Loucy (cell line): ENCODE data around the gene CAPRIN2.

Experiments used
- H2AFZ ChIP-seq: fragments of 200-600 bp; sonication (generic); 2 replicates; pipeline ENCODE4 v1.6.0; 2016; ENCODE audit warnings: antibody characterized with exemption, mild to moderate bottlenecking, low read length, moderate library complexity
- H3F3A ChIP-seq: fragments of 200-600 bp; 2 replicates; pipeline ENCODE4 v1.6.0; 2016; ENCODE audit warnings: antibody characterized with exemption, low read depth, mild to moderate bottlenecking
- H3K27me3 ChIP-seq: fragments of 200-600 bp; sonication (generic); 2 replicates; pipeline ENCODE4 v1.6.1; 2014; ENCODE audit warnings: low read length, mild to moderate bottlenecking; ENCODE audit not compliant: insufficient read depth, poor library complexity, severe bottlenecking
- H3K36me3 ChIP-seq: fragments of 200-600 bp; sonication (generic); 2 replicates; pipeline ENCODE4 v1.6.1; 2016; ENCODE audit warnings: low read length; ENCODE audit not compliant: insufficient read depth
- H3K4me1 ChIP-seq: fragments of 200-600 bp; sonication (generic); 2 replicates; pipeline ENCODE4 v1.5.1; 2014; ENCODE audit warnings: low read length, mild to moderate bottlenecking; ENCODE audit not compliant: insufficient read depth, poor library complexity, severe bottlenecking
- H3K4me2 ChIP-seq: fragments of 200-600 bp; sonication (generic); 2 replicates; pipeline ENCODE4 v1.6.0; 2014; ENCODE audit warnings: antibody characterized with exemption, low read length, low read depth, mild to moderate bottlenecking; ENCODE audit not compliant: poor library complexity, severe bottlenecking
- H3K4me3 ChIP-seq: fragments of 200-600 bp; sonication (generic); 2 replicates; pipeline ENCODE4 v1.5.1; 2014; ENCODE audit warnings: low read length, mild to moderate bottlenecking, mixed read lengths; ENCODE audit not compliant: poor library complexity, severe bottlenecking
- H3K79me2 ChIP-seq: fragments of 200-600 bp; sonication (generic); 2 replicates; pipeline ENCODE4 v1.6.1; 2014; ENCODE audit warnings: low read length; ENCODE audit not compliant: insufficient read depth
- H3K9ac ChIP-seq: fragments of 200-600 bp; sonication (generic); 2 replicates; pipeline ENCODE4 v1.6.0; 2014; ENCODE audit warnings: mild to moderate bottlenecking, low read depth, low read length, moderate library complexity; ENCODE audit not compliant: poor library complexity, severe bottlenecking
- H3K9me2 ChIP-seq: fragments of 200-600 bp; sonication (generic); replicated peaks from 2 replicates; pipeline ENCODE4 v1.6.1; 2016; ENCODE audit warnings: low read depth, low read length, mixed read lengths
- H3K9me3 ChIP-seq: fragments of 200-600 bp; sonication (generic); 2 replicates; pipeline ENCODE4 v1.6.1; 2014; ENCODE audit warnings: mild to moderate bottlenecking, antibody characterized with exemption, low read length, low read depth; ENCODE audit not compliant: insufficient read depth
- H4K20me1 ChIP-seq: fragments of 200-600 bp; sonication (generic); 2 replicates; pipeline ENCODE4 v1.6.0; 2014; ENCODE audit warnings: antibody characterized with exemption, low read length, mild to moderate bottlenecking; ENCODE audit not compliant: insufficient read depth, poor library complexity, severe bottlenecking
- CTCF ChIP-seq: fragments of 200-600 bp; sonication (generic); conservative IDR thresholded peaks from 2 replicates; pipeline ENCODE4 v1.5.1; 2014; ENCODE audit warnings: mild to moderate bottlenecking, antibody characterized with exemption, low read length
- EZH2phosphoT487 ChIP-seq: fragments of 200-600 bp; IDR thresholded peaks from 2 replicates; pipeline ENCODE4 v1.6.1; 2018; ENCODE audit warnings: antibody characterized with exemption, mild to moderate bottlenecking, moderate library complexity, borderline replicate concordance

CAPRIN2 gene

GRCh38 chr12:30794020-30794419, 39.3 kb upstream of the CAPRIN2 start:
- H3K4me3 ChIP-seq, result no peak overlapping the region
- no peaks in the 10 kb centered on the region for H3K9me2 ChIP-seq
- no peak overlapping the region for H3K9ac ChIP-seq
- no peak overlapping the region for H3K4me2 ChIP-seq
- H4K20me1 ChIP-seq, result no peaks in the 10 kb centered on the region
- TF ChIP-seq CTCF (no peak), EZH2phosphoT487 (no peak)
- H3F3A ChIP-seq, result no peaks in the 10 kb centered on the region
- H3K9me3 ChIP-seq, result no peaks in the 10 kb centered on the region
- no peak overlapping the region for H2AFZ ChIP-seq
- no peaks in the 10 kb centered on the region for H3K79me2 ChIP-seq
- H3K36me3 ChIP-seq, result no peaks in the 10 kb centered on the region
- no peaks in the 10 kb centered on the region for H3K27me3 ChIP-seq
- H3K4me1 ChIP-seq, result no peaks in the 10 kb centered on the region

GRCh38 chr12:30792648-30793499, 38.1 kb upstream of the CAPRIN2 start:
- Histone ChIP-seq H2AFZ (no peak overlapping the region; the same call in 1 of the 2 replicates), H4K20me1 (no peaks in the 10 kb centered on the region), H3K4me2 (no peak overlapping the region), H3K9me3 (no peaks in the 10 kb centered on the region), H3K27me3 (no peaks in the 10 kb centered on the region), H3K9ac (no peak overlapping the region), H3K4me1 (no peaks in the 10 kb centered on the region), H3F3A (no peaks in the 10 kb centered on the region), H3K36me3 (no peaks in the 10 kb centered on the region), H3K9me2 (no peaks in the 10 kb centered on the region), H3K79me2 (no peaks in the 10 kb centered on the region), H3K4me3 (no peak overlapping the region)
- TF ChIP-seq EZH2phosphoT487 (no peak), CTCF (no peak)

GRCh38 chr12:30792085-30792484, 37.3 kb upstream of the CAPRIN2 start:
- Histone ChIP-seq H3K4me1 (no peaks in the 10 kb centered on the region), H3K36me3 (no peaks in the 10 kb centered on the region), H3K79me2 (no peaks in the 10 kb centered on the region), H2AFZ (no peak overlapping the region), H3F3A (no peaks in the 10 kb centered on the region), H3K4me2 (no peak overlapping the region), H3K9ac (no peak overlapping the region), H3K9me2 (no peaks in the 10 kb centered on the region), H4K20me1 (no peaks in the 10 kb centered on the region), H3K4me3 (no peak overlapping the region), H3K27me3 (no peaks in the 10 kb centered on the region), H3K9me3 (no peaks in the 10 kb centered on the region)
- TF ChIP-seq CTCF (no peak), EZH2phosphoT487 (no peak)
